GM12878 (cell line): Measurements from ENCODE around the gene EIF4E. TPM values are rescaled to one million over a fixed set of nuclear protein-coding genes. Genes with fewer than 3 reads are reported as not detected.

Experiments
- BHLHE40 ChIP-seq, 2 experiments: fragments of 450-650 bp in 1 of 2; IDR thresholded peaks; 2 replicates each; pipeline ENCODE4 v1.6.1; 2011 to 2017; ENCODE audit warnings: low read depth in 2 of 2, borderline replicate concordance in 1 of 2, improper control_type of control experiment in 1 of 2, low read length in 1 of 2, mild to moderate bottlenecking in 1 of 2
- EGR1 ChIP-seq, 2 experiments: IDR thresholded peaks; 1 replicate in 1 of 2; 2 replicates in 1 of 2; pipeline ENCODE4 v1.6.1; 2011 to 2012; ENCODE audit warnings: low read depth in 2 of 2, low read length in 2 of 2, borderline replicate concordance in 1 of 2, mild to moderate bottlenecking in 1 of 2, moderate library complexity in 1 of 2
- LARP7 ChIP-seq: fragments of 450-650 bp; IDR thresholded peaks from 2 replicates; pipeline ENCODE4 v1.6.1; 2017; ENCODE audit warnings: mild to moderate bottlenecking
- POLR2AphosphoS2 ChIP-seq: IDR thresholded peaks from 2 replicates; pipeline ENCODE4 v1.6.1; 2011; ENCODE audit warnings: low read depth, mild to moderate bottlenecking, low read length, improper control_type of control experiment, moderate library complexity
- POLR2AphosphoS5 ChIP-seq: IDR thresholded peaks from 2 replicates; pipeline ENCODE4 v1.6.1; 2011; ENCODE audit warnings: mild to moderate bottlenecking, low read length, inconsistent platforms
- POU2F2 ChIP-seq: IDR thresholded peaks from 3 replicates; pipeline ENCODE4 v1.6.1; 2011; ENCODE audit warnings: low read depth, mild to moderate bottlenecking, low read length, borderline replicate concordance
- RAD51 ChIP-seq: fragments of 450-650 bp; IDR thresholded peaks from 2 replicates; pipeline ENCODE4 v1.6.1; 2016; ENCODE audit warnings: moderate library complexity, mild to moderate bottlenecking, inconsistent platforms
- SRF ChIP-seq, 2 experiments: IDR thresholded peaks; 2 replicates each; pipeline ENCODE4 v1.6.1; 2011; ENCODE audit warnings: low read depth in 2 of 2, low read length in 2 of 2, mild to moderate bottlenecking in 1 of 2, moderate library complexity in 1 of 2
- TARDBP ChIP-seq: IDR thresholded peaks from 2 replicates; pipeline ENCODE4 v1.6.1; 2016; ENCODE audit warnings: borderline replicate concordance
- TCF12 ChIP-seq: IDR thresholded peaks from 2 replicates; pipeline ENCODE4 v1.6.1; 2011; ENCODE audit warnings: low read depth, mild to moderate bottlenecking, low read length
- TCF7 ChIP-seq: IDR thresholded peaks from 2 replicates; pipeline ENCODE4 v1.6.1; 2014; ENCODE audit warnings: antibody characterized with exemption, borderline replicate concordance
- ZNF274 ChIP-seq: IDR thresholded peaks from one replicate; pipeline ENCODE4 v1.8.0; 2011; ENCODE audit not compliant: insufficient read length, insufficient read depth
- polyA plus RNA-seq, 11 experiments: library from polyadenylated mRNA; depleted of rRNA in 4 of 11; unstranded in 6 of 11; stranded (reverse) in 5 of 11; fragments of >200 nt; fragmentation: Nextera tagmentation in 4 of 11; fragmentation: Illumina TruSeq in 1 of 11; extraction: Ambion mirVana in 4 of 11; extraction: Trizol in 1 of 11; gene quantifications; 1 replicate in 1 of 11; 2 replicates in 10 of 11; pipeline versions ENCODE4 v1.2.1 to v1.2.3, GENCODE V29; 2011 to 2016; ENCODE audit warnings: inconsistent platforms in 2 of 11, missing spikeins in 2 of 11, low read depth in 1 of 11
- total RNA-seq, 4 experiments: library from RNA; depleted of rRNA in 3 of 4; stranded (reverse); fragments of >200 nt in 3 of 4; fragmentation: Illumina TruSeq in 1 of 4; extraction: Trizol in 1 of 4; gene quantifications; 2 replicates each; pipeline versions ENCODE4 v1.2.1 to v1.2.3, GENCODE V29; 2013 to 2021
- TF ChIP-seq, protein P1 (sequence below): fragments of 450-650 bp; IDR thresholded peaks from 2 replicates; pipeline ENCODE4 v1.6.1; 2017; ENCODE audit warnings: mild to moderate bottlenecking, low read depth, inconsistent platforms; ENCODE audit not compliant: poor library complexity, severe bottlenecking
- TF ChIP-seq, protein P2 (sequence below): fragments of 450-650 bp; conservative IDR thresholded peaks from 2 replicates; pipeline ENCODE4 v1.6.1; 2017; ENCODE audit warnings: mild to moderate bottlenecking, moderate library complexity
- TF ChIP-seq, protein P3 (sequence below): IDR thresholded peaks from 2 replicates; pipeline ENCODE4 v1.6.1; 2012; ENCODE audit warnings: mild to moderate bottlenecking, low read depth, low read length
- TF ChIP-seq, protein P4 (sequence below), 3 experiments: IDR thresholded peaks in 2 of 3; conservative IDR thresholded peaks in 1 of 3; 2 replicates each; pipeline ENCODE4 v1.5.1; 2011; ENCODE audit warnings: low read depth in 3 of 3, low read length in 3 of 3, mild to moderate bottlenecking in 3 of 3, control low read depth in 2 of 3, moderate library complexity in 2 of 3, inconsistent platforms in 1 of 3, mixed read lengths in 1 of 3; ENCODE audit not compliant: control insufficient read depth in 2 of 3, insufficient read depth in 1 of 3; ENCODE audit errors: extremely low read depth in 1 of 3

EIF4E gene
- total and polyA plus RNA-seq, 10 of the 15 experiments (the other 5 are each of a cell fraction or from before 2014, with no cell fraction given), result 104 to 372 (median 163) TPM

DNA sequence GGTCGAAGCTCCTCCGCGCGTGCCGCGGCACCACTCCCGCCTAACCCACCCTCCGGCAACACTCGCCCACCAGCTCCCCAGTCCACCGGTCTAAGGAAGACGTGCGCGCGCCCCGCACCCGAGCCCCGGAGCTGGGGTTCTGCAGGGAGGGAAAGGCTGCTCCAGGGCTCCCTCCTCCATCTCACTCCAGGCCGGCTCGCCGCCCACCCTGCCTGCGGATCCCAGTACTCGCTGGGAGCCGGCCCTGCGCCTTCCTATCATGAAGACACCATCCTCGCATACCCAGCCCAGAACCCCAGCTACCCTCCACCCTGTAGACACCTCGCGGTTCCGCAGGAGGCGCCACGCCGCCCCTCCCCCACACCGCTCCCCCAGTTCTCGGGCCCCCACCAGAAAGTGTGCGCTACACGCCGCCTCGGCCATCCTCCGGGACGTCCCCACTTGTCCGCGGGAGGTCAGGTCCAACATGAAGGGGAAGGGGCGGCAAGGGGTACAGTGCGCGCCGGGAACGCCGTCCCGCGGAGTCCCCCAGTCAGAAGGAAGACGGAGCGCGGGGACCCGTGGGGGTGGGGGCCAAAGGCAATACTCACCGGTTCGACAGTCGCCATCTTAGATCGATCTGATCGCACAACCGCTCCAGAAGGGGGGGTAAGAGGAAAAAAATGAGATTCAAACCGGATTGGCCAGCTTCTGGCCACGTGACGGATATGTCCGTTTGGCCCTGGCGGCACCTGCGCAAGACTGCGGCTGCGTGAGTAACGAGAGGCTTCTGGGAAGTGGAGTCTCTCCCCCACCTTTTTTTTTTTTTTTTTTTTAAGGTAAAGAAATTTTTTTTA lies at the start of gene EIF4E (continued):
- TF ChIP-seq LARP7 (0 out of 2 replicates have a peak, but pooled peaks have one; percentile 56), TCF7 (no peak), RAD51 (peak; percentile 98), POLR2AphosphoS5 (no peak; the same call in none of the 2 replicates), BHLHE40 (IDR thresholded peaks at IDR 0.05; ENCODE audit: borderline replicate concordance in 1 of 2, low read depth in 2 of 2, low read length in 1 of 2) (peak; percentile 52 to 55; a peak in 3 of 4 replicates), EGR1 (IDR thresholded peaks at IDR 0.05; ENCODE audit: borderline replicate concordance in 1 of 2, low read depth in 2 of 2, low read length in 2 of 2) (peak in 1 of 2 experiments; percentile 13; a peak in 1 of 3 replicates), TARDBP (peak; percentile 45; the same call in 1 of the 2 replicates), POLR2AphosphoS2 (peak; percentile 37; the same call in 1 of the 2 replicates), TCF12 (no peak), POU2F2 (peak; percentile 40; the same call in 2 of the 3 replicates), ZNF274 (no peak), SRF (IDR thresholded peaks at IDR 0.05; ENCODE audit: low read depth in 2 of 2, low read length in 2 of 2) (peak; percentile 40 to 56; a peak in 2 of 4 replicates)
- TF ChIP-seq, protein P1, sequence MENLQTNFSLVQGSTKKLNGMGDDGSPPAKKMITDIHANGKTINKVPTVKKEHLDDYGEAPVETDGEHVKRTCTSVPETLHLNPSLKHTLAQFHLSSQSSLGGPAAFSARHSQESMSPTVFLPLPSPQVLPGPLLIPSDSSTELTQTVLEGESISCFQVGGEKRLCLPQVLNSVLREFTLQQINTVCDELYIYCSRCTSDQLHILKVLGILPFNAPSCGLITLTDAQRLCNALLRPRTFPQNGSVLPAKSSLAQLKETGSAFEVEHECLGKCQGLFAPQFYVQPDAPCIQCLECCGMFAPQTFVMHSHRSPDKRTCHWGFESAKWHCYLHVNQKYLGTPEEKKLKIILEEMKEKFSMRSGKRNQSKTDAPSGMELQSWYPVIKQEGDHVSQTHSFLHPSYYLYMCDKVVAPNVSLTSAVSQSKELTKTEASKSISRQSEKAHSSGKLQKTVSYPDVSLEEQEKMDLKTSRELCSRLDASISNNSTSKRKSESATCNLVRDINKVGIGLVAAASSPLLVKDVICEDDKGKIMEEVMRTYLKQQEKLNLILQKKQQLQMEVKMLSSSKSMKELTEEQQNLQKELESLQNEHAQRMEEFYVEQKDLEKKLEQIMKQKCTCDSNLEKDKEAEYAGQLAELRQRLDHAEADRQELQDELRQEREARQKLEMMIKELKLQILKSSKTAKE, result no peak
- TF ChIP-seq, protein P2, sequence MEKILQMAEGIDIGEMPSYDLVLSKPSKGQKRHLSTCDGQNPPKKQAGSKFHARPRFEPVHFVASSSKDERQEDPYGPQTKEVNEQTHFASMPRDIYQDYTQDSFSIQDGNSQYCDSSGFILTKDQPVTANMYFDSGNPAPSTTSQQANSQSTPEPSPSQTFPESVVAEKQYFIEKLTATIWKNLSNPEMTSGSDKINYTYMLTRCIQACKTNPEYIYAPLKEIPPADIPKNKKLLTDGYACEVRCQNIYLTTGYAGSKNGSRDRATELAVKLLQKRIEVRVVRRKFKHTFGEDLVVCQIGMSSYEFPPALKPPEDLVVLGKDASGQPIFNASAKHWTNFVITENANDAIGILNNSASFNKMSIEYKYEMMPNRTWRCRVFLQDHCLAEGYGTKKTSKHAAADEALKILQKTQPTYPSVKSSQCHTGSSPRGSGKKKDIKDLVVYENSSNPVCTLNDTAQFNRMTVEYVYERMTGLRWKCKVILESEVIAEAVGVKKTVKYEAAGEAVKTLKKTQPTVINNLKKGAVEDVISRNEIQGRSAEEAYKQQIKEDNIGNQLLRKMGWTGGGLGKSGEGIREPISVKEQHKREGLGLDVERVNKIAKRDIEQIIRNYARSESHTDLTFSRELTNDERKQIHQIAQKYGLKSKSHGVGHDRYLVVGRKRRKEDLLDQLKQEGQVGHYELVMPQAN, result peak; percentile 58; the same call in 1 of the 2 replicates
- TF ChIP-seq, protein P3, sequence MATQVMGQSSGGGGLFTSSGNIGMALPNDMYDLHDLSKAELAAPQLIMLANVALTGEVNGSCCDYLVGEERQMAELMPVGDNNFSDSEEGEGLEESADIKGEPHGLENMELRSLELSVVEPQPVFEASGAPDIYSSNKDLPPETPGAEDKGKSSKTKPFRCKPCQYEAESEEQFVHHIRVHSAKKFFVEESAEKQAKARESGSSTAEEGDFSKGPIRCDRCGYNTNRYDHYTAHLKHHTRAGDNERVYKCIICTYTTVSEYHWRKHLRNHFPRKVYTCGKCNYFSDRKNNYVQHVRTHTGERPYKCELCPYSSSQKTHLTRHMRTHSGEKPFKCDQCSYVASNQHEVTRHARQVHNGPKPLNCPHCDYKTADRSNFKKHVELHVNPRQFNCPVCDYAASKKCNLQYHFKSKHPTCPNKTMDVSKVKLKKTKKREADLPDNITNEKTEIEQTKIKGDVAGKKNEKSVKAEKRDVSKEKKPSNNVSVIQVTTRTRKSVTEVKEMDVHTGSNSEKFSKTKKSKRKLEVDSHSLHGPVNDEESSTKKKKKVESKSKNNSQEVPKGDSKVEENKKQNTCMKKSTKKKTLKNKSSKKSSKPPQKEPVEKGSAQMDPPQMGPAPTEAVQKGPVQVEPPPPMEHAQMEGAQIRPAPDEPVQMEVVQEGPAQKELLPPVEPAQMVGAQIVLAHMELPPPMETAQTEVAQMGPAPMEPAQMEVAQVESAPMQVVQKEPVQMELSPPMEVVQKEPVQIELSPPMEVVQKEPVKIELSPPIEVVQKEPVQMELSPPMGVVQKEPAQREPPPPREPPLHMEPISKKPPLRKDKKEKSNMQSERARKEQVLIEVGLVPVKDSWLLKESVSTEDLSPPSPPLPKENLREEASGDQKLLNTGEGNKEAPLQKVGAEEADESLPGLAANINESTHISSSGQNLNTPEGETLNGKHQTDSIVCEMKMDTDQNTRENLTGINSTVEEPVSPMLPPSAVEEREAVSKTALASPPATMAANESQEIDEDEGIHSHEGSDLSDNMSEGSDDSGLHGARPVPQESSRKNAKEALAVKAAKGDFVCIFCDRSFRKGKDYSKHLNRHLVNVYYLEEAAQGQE, result no peak
- TF ChIP-seq, protein P4, sequence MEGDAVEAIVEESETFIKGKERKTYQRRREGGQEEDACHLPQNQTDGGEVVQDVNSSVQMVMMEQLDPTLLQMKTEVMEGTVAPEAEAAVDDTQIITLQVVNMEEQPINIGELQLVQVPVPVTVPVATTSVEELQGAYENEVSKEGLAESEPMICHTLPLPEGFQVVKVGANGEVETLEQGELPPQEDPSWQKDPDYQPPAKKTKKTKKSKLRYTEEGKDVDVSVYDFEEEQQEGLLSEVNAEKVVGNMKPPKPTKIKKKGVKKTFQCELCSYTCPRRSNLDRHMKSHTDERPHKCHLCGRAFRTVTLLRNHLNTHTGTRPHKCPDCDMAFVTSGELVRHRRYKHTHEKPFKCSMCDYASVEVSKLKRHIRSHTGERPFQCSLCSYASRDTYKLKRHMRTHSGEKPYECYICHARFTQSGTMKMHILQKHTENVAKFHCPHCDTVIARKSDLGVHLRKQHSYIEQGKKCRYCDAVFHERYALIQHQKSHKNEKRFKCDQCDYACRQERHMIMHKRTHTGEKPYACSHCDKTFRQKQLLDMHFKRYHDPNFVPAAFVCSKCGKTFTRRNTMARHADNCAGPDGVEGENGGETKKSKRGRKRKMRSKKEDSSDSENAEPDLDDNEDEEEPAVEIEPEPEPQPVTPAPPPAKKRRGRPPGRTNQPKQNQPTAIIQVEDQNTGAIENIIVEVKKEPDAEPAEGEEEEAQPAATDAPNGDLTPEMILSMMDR (IDR thresholded peaks at IDR 0.05 in 2 of 3, conservative IDR thresholded peaks at IDR 0.05 in 1 of 3; ENCODE audit: control insufficient read depth in 2 of 3, extremely low read depth in 1 of 3, insufficient read depth in 1 of 3, low read depth in 3 of 3, low read length in 3 of 3), result peak; percentile 20 to 38 (median 27); a peak in 5 of 6 replicates
